Testis (tissue), 3 donors: ENCODE results near the gene KLHL4. TPM values are rescaled to one million over a fixed set of nuclear protein-coding genes. Genes with fewer than 3 reads are reported as not detected.

Source experiments
- DNase-seq: peaks from one replicate; pipeline ENCODE4 v3.0.0-alpha.2; 2019
- H3K27ac ChIP-seq, 2 donors: fragments of 200-600 bp; sonication (generic); one replicate each; pipeline ENCODE4 v1.5.1; 2019
- H3K27me3 ChIP-seq: fragments of 200-600 bp; sonication (generic); one replicate; pipeline ENCODE4 v1.5.1; 2019
- H3K36me3 ChIP-seq: fragments of 200-600 bp; sonication (generic); one replicate; pipeline ENCODE4 v1.5.1; 2017; ENCODE audit warnings: low read depth; ENCODE audit errors: missing control alignments
- H3K4me1 ChIP-seq: fragments of 200-600 bp; sonication (generic); one replicate; pipeline ENCODE4 v1.5.1; 2019
- H3K4me3 ChIP-seq, 2 donors: fragments of 200-600 bp; sonication (generic); one replicate each; pipeline ENCODE4 v1.5.1; 2017 to 2019
- H3K9me3 ChIP-seq: fragments of 200-600 bp; sonication (generic); one replicate; pipeline ENCODE4 v1.5.1; 2017
- POLR2A ChIP-seq: fragments of 450-650 bp; IDR thresholded peaks from one replicate; pipeline ENCODE4 v1.6.1; 2017; ENCODE audit warnings: antibody characterized with exemption, mild to moderate bottlenecking, moderate library complexity
- WGBS, 2 donors: methylation state at CpG; one replicate each; pipeline ENCODE4 v1.1.5; 2018; 5-methylcytosine and 5-hydroxymethylcytosine counted together
- intact Hi-C: fragments of 100-400 bp; cut with DNase I; formaldehyde crosslinking; loops from one replicate; pipeline ENCODE4 v1.15.1; 2023; ENCODE audit warnings: low total_unique reads
- polyA plus RNA-seq: library from polyadenylated mRNA; stranded (reverse); fragments of 350-450 nt; fragmentation: Illumina TruSeq; extraction: RNeasy Lipid Tissue Mini Kit (QIAGEN cat#74804); gene quantifications from one replicate; pipeline ENCODE4 v1.2.3, GENCODE V29; 2014; ENCODE audit warnings: low read depth, low replicate concordance; ENCODE audit not compliant: insufficient read depth
- total RNA-seq, 2 donors: library from RNA; depleted of rRNA; stranded (reverse); fragments of >200 nt; gene quantifications; one replicate each; pipeline ENCODE4 v1.2.3, GENCODE V29; 2016
- TF ChIP-seq, protein P1 (sequence below), 3 experiments: fragments of 450-650 bp in 2 of 3; fragments of 200-600 bp in 1 of 3; sonication (generic) in 1 of 3; IDR thresholded peaks; one replicate each; pipeline ENCODE4 v1.5.1; 2016 to 2019; ENCODE audit warnings: antibody characterized with exemption in 3 of 3, mild to moderate bottlenecking in 2 of 3, moderate library complexity in 1 of 3

Gene KLHL4
- total and polyA plus RNA-seq, 3 donors from 2014 or later = 11.7 to 40.8 (median 26.1) TPM

DNA sequence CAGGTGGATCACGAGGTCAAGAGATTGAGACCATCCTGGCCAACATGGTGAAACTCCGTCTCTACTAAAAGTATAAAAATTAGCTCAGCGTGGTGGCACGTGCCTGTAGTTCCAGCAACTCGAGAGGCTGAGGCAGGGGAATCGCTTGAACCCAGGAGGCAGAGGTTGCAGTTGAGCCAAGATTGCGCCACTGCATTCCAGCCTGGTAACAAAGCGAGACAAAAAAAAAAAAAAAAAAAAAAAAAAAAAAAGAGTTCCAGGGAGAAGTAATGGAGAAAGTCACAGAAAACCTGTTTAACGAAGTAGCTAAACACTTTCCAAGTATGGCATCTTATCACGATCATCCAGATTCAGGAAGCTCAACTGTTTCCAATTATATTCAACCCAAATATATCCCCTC is 10.9 kb downstream of the KLHL4 start:
- no peaks in the 10 kb centered on the region for H3K9me3 ChIP-seq
- intact Hi-C loops = no loop called here
- WGBS, 2 donors = 79 to 94% methylated on average over 3 to 9 of the region's 10 CpGs
- TF ChIP-seq, protein P1, sequence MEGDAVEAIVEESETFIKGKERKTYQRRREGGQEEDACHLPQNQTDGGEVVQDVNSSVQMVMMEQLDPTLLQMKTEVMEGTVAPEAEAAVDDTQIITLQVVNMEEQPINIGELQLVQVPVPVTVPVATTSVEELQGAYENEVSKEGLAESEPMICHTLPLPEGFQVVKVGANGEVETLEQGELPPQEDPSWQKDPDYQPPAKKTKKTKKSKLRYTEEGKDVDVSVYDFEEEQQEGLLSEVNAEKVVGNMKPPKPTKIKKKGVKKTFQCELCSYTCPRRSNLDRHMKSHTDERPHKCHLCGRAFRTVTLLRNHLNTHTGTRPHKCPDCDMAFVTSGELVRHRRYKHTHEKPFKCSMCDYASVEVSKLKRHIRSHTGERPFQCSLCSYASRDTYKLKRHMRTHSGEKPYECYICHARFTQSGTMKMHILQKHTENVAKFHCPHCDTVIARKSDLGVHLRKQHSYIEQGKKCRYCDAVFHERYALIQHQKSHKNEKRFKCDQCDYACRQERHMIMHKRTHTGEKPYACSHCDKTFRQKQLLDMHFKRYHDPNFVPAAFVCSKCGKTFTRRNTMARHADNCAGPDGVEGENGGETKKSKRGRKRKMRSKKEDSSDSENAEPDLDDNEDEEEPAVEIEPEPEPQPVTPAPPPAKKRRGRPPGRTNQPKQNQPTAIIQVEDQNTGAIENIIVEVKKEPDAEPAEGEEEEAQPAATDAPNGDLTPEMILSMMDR (IDR thresholded peaks at IDR 0.05) = no peak
- no peak for TF ChIP-seq POLR2A
- no peak overlapping the region for H3K4me3 ChIP-seq
- DNase-seq = no peak
- H3K36me3 ChIP-seq = no peaks in the 10 kb centered on the region
- H3K4me1 ChIP-seq = no peaks in the 10 kb centered on the region
- no peak overlapping the region for H3K27ac ChIP-seq
- H3K27me3 ChIP-seq = no peaks in the 10 kb centered on the region

DNA sequence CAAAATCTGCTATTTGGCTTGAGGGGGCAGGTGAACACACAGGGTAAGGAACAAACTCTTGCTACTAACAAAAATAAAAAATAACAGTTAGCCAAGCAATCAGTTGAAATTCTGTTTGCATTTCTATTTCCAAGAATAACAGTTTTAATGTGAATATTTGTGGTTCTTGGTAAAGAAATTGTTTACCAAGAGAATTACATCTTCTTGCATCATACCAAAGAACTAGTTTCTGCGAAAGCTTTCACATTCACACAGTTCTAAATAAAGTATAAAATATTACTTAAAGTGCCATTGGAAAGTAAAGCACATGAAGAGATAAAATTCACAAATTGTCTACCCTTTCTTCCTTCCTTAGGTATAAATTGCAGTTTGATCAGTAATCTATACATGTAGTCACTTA is 54.4 kb downstream of the KLHL4 start:
- no peak for TF ChIP-seq POLR2A
- TF ChIP-seq, protein P1 (IDR thresholded peaks at IDR 0.05) = no peak
- H3K27ac ChIP-seq = no peak overlapping the region
- H3K4me1 ChIP-seq = no peaks in the 10 kb centered on the region
- 65 to 71% methylated on average over 1 of the region's 1 CpG for WGBS, 2 donors
- H3K9me3 ChIP-seq = no peaks in the 10 kb centered on the region
- no peak overlapping the region for H3K4me3 ChIP-seq
- DNase-seq = no peak
- intact Hi-C loops = no loop called here
- no peaks in the 10 kb centered on the region for H3K36me3 ChIP-seq
- no peaks in the 10 kb centered on the region for H3K27me3 ChIP-seq

DNA sequence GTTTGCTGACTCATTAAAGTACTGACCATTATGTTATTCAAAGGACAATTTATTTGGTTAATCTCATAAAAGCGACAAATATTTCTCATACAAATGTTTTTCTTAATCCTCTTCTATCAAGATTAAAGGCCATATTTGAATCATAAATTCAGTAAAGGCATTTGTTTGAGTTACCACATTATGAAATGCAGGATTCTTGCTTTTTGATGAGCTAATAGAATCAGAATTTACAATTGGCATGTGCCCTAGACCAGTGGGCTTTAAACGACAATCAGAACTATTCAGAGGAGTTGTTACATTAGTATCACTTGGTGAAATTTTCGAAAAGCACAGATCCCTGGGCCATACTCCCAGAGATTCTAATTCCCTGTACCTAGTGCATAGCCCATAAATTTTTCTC is 55.3 kb downstream of the KLHL4 start:
- WGBS, 2 donors = 59 to 68% methylated on average over 3 of the region's 3 CpGs
- Histone ChIP-seq H3K36me3 (no peaks in the 10 kb centered on the region), H3K4me3 (no peak overlapping the region), H3K27ac (peak overlapping the region in 1 of 2 donors; percentile 7), H3K27me3 (no peaks in the 10 kb centered on the region), H3K4me1 (no peaks in the 10 kb centered on the region), H3K9me3 (no peaks in the 10 kb centered on the region)
- intact Hi-C loops = no loop called here
- TF ChIP-seq, protein P1 (IDR thresholded peaks at IDR 0.05) = no peak
- TF ChIP-seq POLR2A = no peak
- DNase-seq = peak; percentile 17

DNA sequence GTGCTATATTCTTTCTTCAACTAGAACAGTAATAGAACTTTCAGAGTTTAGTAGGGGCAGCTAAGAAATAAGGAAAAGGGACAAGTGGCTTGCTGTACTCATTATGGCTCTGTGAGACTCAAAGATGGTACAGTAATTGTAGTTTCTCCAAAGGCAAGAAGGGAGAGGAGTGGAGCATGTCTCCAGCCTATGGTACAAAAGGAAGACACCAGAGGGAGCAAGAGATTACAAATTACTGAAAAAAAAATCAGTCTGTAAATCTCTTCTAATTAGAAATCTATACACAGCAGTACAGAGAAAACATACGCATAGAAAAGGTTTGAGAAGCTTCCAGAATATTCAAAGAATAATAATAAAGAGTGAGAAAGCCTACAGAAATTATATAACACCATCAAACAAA is 61.4 kb downstream of the KLHL4 start:
- TF ChIP-seq, protein P1 (IDR thresholded peaks at IDR 0.05) = peak in 1 of 3 experiments; percentile 7
- no peak for TF ChIP-seq POLR2A
- Histone ChIP-seq H3K4me3 (no peak overlapping the region), H3K9me3 (no peaks in the 10 kb centered on the region), H3K36me3 (no peaks in the 10 kb centered on the region), H3K27me3 (no peaks in the 10 kb centered on the region), H3K27ac (no peak overlapping the region), H3K4me1 (no peaks in the 10 kb centered on the region)
- WGBS, 2 donors = 90 to 100% methylated on average over 1 of the region's 1 CpG
- intact Hi-C loops = no loop called here
- no peak for DNase-seq

DNA sequence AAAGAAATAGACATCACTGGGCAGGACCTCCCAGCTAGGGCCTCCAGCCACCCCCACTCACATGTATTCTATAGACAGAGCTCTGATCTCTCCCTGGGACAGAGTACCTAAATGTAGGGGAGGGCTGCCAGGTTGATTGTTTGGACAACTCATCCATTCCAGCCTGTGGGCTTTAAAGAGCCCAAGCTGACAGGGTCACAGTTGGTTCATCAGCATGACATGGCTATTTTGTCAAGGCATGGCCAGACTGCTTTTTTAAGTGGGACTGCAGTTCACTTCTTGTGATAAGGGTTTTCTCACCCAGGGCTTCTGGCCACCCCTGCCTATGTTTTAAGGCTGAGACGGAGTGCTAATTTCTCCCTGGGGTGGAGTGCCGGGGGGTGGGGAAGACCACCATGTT is 63.3 kb downstream of the KLHL4 start:
- no peak for TF ChIP-seq POLR2A
- TF ChIP-seq, protein P1 (IDR thresholded peaks at IDR 0.05) = no peak
- Histone ChIP-seq H3K4me3 (no peak overlapping the region), H3K27ac (no peak overlapping the region), H3K36me3 (no peaks in the 10 kb centered on the region), H3K9me3 (no peaks in the 10 kb centered on the region), H3K4me1 (no peaks in the 10 kb centered on the region), H3K27me3 (no peaks in the 10 kb centered on the region)
- 60 to 96% methylated on average over 1 to 2 of the region's 2 CpGs for WGBS, 2 donors
- intact Hi-C loops = no loop called here
- DNase-seq = no peak
